ENCODE measurements around the gene PIP5K1B.

Gene PIP5K1B

DNA sequence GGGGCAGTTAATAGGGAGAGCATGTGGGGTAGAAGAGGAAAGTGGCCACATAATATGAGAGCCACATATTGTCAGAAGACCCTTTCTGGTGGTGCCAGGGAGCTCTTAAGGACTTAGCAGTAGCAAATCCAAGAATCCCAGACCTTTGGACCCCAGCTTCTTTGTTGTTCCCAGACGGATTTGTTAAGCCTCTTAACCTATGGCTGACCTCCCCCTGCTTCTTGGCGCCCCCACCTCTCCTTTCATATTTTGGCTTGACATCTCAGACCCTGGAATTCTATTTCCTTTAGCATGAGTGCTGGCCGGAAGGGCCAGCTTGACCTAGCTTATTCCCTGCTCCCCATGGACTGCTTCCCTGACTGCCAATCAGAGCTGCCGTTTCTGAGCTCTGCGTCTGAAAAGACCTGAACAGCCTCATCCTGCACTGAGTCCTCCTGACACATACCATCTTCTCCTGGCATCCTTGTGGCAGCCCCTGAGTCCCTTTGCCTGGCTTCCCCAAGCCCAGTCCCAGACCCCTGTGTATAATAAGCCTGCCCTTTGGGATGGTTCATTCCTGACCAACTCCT is 192.6 kb downstream of the PIP5K1B start:
- TF ChIP-seq CTCF (conservative IDR thresholded peaks at IDR 0.05; ENCODE audit: low read depth, low read length): no peak
- 0 out of 2 replicates have a peak, but pooled peaks cover 5% of the 10 kb centered on the region for H4K20me1 ChIP-seq (ENCODE audit: insufficient read depth)
- H2AFZ ChIP-seq (ENCODE audit: low read depth): no peak overlapping the region
- peaks cover 13% of the 10 kb centered on the region for H3K4me1 ChIP-seq (ENCODE audit: low read depth, poor library complexity, severe bottlenecking)
- no peaks in the 10 kb centered on the region for H3K36me3 ChIP-seq (ENCODE audit: insufficient read depth)
- no peak overlapping the region for H3K27ac ChIP-seq
- no peak overlapping the region for H3K4me3 ChIP-seq (IDR thresholded peaks at IDR 0.05; ENCODE audit: insufficient read depth, low read depth, low read length)
- H3K4me2 ChIP-seq: no peak overlapping the region
- no peaks in the 10 kb centered on the region for H3K27me3 ChIP-seq (ENCODE audit: insufficient read depth, low read depth)
- no peaks in the 10 kb centered on the region for H3K79me2 ChIP-seq (ENCODE audit: insufficient read depth, low read depth)
- H3K9ac ChIP-seq: no peak overlapping the region

DNA sequence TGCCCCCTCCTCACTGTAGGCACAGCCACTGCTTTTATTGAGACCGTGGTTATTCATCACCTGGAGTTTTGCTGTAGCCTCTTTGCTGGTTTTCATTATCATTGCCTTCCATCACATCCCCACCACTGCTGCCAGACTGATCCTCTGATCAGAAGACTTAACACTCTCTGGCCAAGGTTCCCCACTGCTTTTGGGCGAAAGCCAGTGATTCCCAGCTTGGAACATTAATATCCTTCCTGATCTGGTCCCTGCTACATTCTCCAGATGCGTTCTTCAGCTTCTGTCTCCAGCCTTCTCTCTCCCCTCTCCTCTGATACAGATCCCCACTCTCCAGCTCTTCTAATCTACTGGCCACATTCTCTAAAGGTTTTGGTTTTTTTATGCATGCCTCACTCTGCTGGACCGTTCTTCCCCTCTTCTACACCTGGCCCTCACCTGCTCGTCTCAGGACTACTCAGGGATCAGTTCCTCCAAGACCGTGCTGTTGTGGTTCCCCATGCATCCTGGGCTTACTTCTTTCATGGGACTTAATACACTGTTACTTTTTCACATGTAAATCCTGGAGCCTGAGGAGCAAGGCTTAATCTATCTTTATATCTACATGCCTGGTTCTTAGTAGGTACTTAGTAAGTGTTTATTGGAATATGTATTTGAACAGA is 193.9 kb downstream of the PIP5K1B start:
- Histone ChIP-seq H4K20me1 (ENCODE audit: insufficient read depth) (0 out of 2 replicates have a peak, but pooled peaks cover 5% of the 10 kb centered on the region), H3K4me2 (no peak overlapping the region), H3K4me3 (IDR thresholded peaks at IDR 0.05; ENCODE audit: insufficient read depth, low read depth, low read length) (no peak overlapping the region), H3K36me3 (ENCODE audit: insufficient read depth) (no peaks in the 10 kb centered on the region), H3K79me2 (ENCODE audit: insufficient read depth, low read depth) (no peaks in the 10 kb centered on the region), H2AFZ (ENCODE audit: low read depth) (no peak overlapping the region), H3K27ac (no peak overlapping the region), H3K27me3 (ENCODE audit: insufficient read depth, low read depth) (no peaks in the 10 kb centered on the region), H3K9ac (no peak overlapping the region), H3K4me1 (ENCODE audit: low read depth, poor library complexity, severe bottlenecking) (peaks cover 13% of the 10 kb centered on the region)
- TF ChIP-seq CTCF (conservative IDR thresholded peaks at IDR 0.05; ENCODE audit: low read depth, low read length): no peak

- H3K9ac ChIP-seq: no peak overlapping the region
- H3K79me2 ChIP-seq (ENCODE audit: insufficient read depth, low read depth): no peaks in the 10 kb centered on the region
- no peaks in the 10 kb centered on the region for H3K4me1 ChIP-seq (ENCODE audit: low read depth, poor library complexity, severe bottlenecking)
- no peaks in the 10 kb centered on the region for H3K27me3 ChIP-seq (ENCODE audit: insufficient read depth, low read depth)
- H3K36me3 ChIP-seq (ENCODE audit: insufficient read depth): no peaks in the 10 kb centered on the region
- H3K4me3 ChIP-seq (IDR thresholded peaks at IDR 0.05; ENCODE audit: insufficient read depth, low read depth, low read length): no peak overlapping the region
- TF ChIP-seq CTCF (conservative IDR thresholded peaks at IDR 0.05; ENCODE audit: low read depth, low read length): no peak
- no peak overlapping the region for H3K27ac ChIP-seq
- no peak overlapping the region for H2AFZ ChIP-seq (ENCODE audit: low read depth)
- no peak overlapping the region for H3K4me2 ChIP-seq
- no peaks in the 10 kb centered on the region for H4K20me1 ChIP-seq (ENCODE audit: insufficient read depth)
Observed at GRCh38 chr9:68904454-68904853, 199.4 kb downstream of the PIP5K1B start.

DNA sequence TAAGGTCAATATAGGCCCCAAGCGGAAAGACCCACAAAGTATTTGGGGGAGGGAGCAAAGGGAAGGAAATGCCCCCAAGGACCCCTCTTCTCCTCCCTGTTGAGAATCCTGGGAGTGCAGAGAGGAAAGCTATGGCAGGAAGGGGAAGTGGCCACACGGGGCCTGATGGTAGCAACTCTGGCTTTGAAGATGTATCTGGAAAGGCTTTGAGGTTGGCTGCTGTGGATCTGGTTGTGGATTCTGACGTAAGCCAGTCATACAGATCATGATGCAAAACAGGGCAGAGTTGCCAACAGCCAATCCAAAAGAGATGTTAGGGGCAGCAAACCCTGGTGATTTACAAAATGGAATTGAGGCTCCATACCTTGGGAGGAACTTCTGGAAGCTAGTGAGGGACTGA is 200.1 kb downstream of the PIP5K1B start:
- Histone ChIP-seq H3K9ac (no peak overlapping the region), H3K36me3 (ENCODE audit: insufficient read depth) (no peaks in the 10 kb centered on the region), H3K4me2 (no peak overlapping the region), H2AFZ (ENCODE audit: low read depth) (no peak overlapping the region), H3K27ac (no peak overlapping the region), H3K4me1 (ENCODE audit: low read depth, poor library complexity, severe bottlenecking) (no peaks in the 10 kb centered on the region), H3K27me3 (ENCODE audit: insufficient read depth, low read depth) (no peaks in the 10 kb centered on the region), H3K4me3 (IDR thresholded peaks at IDR 0.05; ENCODE audit: insufficient read depth, low read depth, low read length) (no peak overlapping the region), H3K79me2 (ENCODE audit: insufficient read depth, low read depth) (no peaks in the 10 kb centered on the region), H4K20me1 (ENCODE audit: insufficient read depth) (no peaks in the 10 kb centered on the region)
- no peak for TF ChIP-seq CTCF (conservative IDR thresholded peaks at IDR 0.05; ENCODE audit: low read depth, low read length)
